Measurements from ENCODE around the gene PGLYRP4.

GRCh38 chr1:153340356-153340755 lies 8.3 kb downstream of the PGLYRP4 start:
- no peak for TF ChIP-seq CTCF (IDR thresholded peaks at IDR 0.05)
- no peak for TF ChIP-seq EP300 (IDR thresholded peaks at IDR 0.05)
- TF ChIP-seq POLR2A (IDR thresholded peaks at IDR 0.05), result no peak

Measured in ovary (tissue), 3 donors.